Testis (tissue), 3 donors: ENCODE measurements around the gene RNF212. TPM values are rescaled to one million over a fixed set of nuclear protein-coding genes. Genes with fewer than 3 reads are reported as not detected.
"Not testable (repeated sequence)": the region's sequence is repeated elsewhere in the genome, so short reads cannot be mapped to it uniquely, and the experiment has no call there.

ENCODE experiments used
- DNase-seq: peaks from one replicate; pipeline ENCODE4 v3.0.0-alpha.2; 2019
- H3K27ac ChIP-seq, 2 donors: fragments of 200-600 bp; sonication (generic); one replicate each; pipeline ENCODE4 v1.5.1; 2019
- H3K27me3 ChIP-seq: fragments of 200-600 bp; sonication (generic); one replicate; pipeline ENCODE4 v1.5.1; 2019
- H3K36me3 ChIP-seq: fragments of 200-600 bp; sonication (generic); one replicate; pipeline ENCODE4 v1.5.1; 2017; ENCODE audit warnings: low read depth; ENCODE audit errors: missing control alignments
- H3K4me1 ChIP-seq: fragments of 200-600 bp; sonication (generic); one replicate; pipeline ENCODE4 v1.5.1; 2019
- H3K4me3 ChIP-seq, 2 donors: fragments of 200-600 bp; sonication (generic); one replicate each; pipeline ENCODE4 v1.5.1; 2017 to 2019
- H3K9me3 ChIP-seq: fragments of 200-600 bp; sonication (generic); one replicate; pipeline ENCODE4 v1.5.1; 2017
- POLR2A ChIP-seq: fragments of 450-650 bp; IDR thresholded peaks from one replicate; pipeline ENCODE4 v1.6.1; 2017; ENCODE audit warnings: antibody characterized with exemption, mild to moderate bottlenecking, moderate library complexity
- WGBS, 2 donors: methylation state at CpG; one replicate each; pipeline ENCODE4 v1.1.5; 2018; 5-methylcytosine and 5-hydroxymethylcytosine counted together
- intact Hi-C: fragments of 100-400 bp; cut with DNase I; formaldehyde crosslinking; loops from one replicate; pipeline ENCODE4 v1.15.1; 2023; ENCODE audit warnings: low total_unique reads
- polyA plus RNA-seq: library from polyadenylated mRNA; stranded (reverse); fragments of 350-450 nt; fragmentation: Illumina TruSeq; extraction: RNeasy Lipid Tissue Mini Kit (QIAGEN cat#74804); gene quantifications from one replicate; pipeline ENCODE4 v1.2.3, GENCODE V29; 2014; ENCODE audit warnings: low read depth, low replicate concordance; ENCODE audit not compliant: insufficient read depth
- total RNA-seq, 2 donors: library from RNA; depleted of rRNA; stranded (reverse); fragments of >200 nt; gene quantifications; one replicate each; pipeline ENCODE4 v1.2.3, GENCODE V29; 2016
- TF ChIP-seq, protein P1 (sequence below), 3 experiments: fragments of 450-650 bp in 2 of 3; fragments of 200-600 bp in 1 of 3; sonication (generic) in 1 of 3; IDR thresholded peaks; one replicate each; pipeline ENCODE4 v1.5.1; 2016 to 2019; ENCODE audit warnings: antibody characterized with exemption in 3 of 3, mild to moderate bottlenecking in 2 of 3, moderate library complexity in 1 of 3

Gene RNF212
- total and polyA plus RNA-seq, 3 donors from 2014 or later: 21.0 to 40.3 (median 33.6) TPM

DNA sequence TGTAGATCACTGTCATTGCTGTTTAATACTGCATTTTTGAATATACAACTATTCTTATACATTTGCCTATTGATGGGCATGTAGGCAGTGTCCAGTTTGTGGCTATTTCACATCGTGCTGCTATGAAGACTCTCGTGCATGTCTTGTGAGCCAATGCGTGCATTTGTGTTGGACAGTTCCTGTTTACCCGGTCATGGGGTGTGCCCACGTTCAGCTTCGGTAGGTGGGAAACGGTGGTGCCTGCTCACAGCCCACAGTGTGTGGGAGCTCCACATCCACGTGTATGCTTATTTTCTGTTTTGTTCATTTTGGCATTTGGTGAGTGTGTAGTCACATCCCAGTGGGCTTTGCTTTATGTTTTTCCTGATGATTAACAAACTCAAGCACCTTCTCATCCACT is 19.7 kb upstream of the RNF212 start:
- no peaks in the 10 kb centered on the region for H3K4me1 ChIP-seq
- no peak overlapping the region for H3K27ac ChIP-seq
- no peaks in the 10 kb centered on the region for H3K27me3 ChIP-seq
- WGBS, 2 donors: 64 to 82% methylated on average over 8 of the region's 8 CpGs
- no peak for TF ChIP-seq POLR2A
- TF ChIP-seq, protein P1, sequence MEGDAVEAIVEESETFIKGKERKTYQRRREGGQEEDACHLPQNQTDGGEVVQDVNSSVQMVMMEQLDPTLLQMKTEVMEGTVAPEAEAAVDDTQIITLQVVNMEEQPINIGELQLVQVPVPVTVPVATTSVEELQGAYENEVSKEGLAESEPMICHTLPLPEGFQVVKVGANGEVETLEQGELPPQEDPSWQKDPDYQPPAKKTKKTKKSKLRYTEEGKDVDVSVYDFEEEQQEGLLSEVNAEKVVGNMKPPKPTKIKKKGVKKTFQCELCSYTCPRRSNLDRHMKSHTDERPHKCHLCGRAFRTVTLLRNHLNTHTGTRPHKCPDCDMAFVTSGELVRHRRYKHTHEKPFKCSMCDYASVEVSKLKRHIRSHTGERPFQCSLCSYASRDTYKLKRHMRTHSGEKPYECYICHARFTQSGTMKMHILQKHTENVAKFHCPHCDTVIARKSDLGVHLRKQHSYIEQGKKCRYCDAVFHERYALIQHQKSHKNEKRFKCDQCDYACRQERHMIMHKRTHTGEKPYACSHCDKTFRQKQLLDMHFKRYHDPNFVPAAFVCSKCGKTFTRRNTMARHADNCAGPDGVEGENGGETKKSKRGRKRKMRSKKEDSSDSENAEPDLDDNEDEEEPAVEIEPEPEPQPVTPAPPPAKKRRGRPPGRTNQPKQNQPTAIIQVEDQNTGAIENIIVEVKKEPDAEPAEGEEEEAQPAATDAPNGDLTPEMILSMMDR (IDR thresholded peaks at IDR 0.05): no peak
- no peak for DNase-seq
- H3K9me3 ChIP-seq: no peaks in the 10 kb centered on the region
- no peak overlapping the region for H3K4me3 ChIP-seq
- intact Hi-C loops: no loop called here
- no peaks in the 10 kb centered on the region for H3K36me3 ChIP-seq

DNA sequence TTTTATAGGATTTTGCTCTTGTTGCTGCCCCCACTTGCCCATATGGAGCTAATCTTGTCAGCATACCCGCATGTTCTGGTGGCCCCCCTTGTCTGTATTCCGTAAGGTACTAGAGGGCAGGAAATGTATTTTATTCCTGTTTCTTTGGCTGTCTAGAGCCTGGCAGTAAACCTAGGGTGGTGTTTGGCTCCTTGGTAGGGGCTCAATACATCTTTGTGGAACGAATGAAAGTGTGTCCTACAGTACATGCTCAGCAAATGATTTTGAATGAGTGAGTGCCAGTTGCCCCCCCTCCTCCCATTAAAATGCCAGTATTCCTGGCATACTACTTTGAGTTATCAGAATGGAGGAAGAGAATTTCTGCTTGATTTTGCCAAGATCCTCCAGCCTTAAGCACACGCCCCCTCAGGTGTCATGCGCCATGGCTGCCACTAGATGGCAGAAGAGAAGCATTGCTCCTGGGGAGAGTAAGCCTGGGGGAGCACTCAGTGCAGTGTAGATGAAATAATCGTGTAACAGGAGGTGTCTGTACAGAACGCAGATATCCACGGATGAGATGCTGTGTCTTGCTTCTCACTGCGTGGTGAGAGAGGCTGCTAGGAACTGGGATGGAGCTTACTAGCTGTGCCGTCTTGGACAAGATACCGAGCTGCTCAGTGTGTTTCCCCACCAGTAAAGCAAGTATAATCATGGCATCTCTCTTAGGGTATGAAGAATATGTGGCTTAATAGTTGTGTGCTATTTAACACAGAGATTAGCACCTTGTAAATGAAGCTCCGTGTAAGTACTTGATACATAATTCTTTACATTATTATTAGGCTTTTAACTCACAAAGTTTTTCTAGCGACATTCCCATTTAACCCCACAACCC is 17.2 kb upstream of the RNF212 start:
- TF ChIP-seq, protein P1 (IDR thresholded peaks at IDR 0.05): peak; percentile 93 to 98 (median 94)
- no peak for TF ChIP-seq POLR2A
- no peaks in the 10 kb centered on the region for H3K9me3 ChIP-seq
- H3K4me3 ChIP-seq: no peak overlapping the region
- no peak overlapping the region for H3K27ac ChIP-seq
- intact Hi-C loops: no loop called here
- no peaks in the 10 kb centered on the region for H3K27me3 ChIP-seq
- WGBS, 2 donors: 36 to 52% methylated on average over 13 of the region's 13 CpGs
- no peaks in the 10 kb centered on the region for H3K36me3 ChIP-seq
- no peaks in the 10 kb centered on the region for H3K4me1 ChIP-seq
- DNase-seq: peak; percentile 70

DNA sequence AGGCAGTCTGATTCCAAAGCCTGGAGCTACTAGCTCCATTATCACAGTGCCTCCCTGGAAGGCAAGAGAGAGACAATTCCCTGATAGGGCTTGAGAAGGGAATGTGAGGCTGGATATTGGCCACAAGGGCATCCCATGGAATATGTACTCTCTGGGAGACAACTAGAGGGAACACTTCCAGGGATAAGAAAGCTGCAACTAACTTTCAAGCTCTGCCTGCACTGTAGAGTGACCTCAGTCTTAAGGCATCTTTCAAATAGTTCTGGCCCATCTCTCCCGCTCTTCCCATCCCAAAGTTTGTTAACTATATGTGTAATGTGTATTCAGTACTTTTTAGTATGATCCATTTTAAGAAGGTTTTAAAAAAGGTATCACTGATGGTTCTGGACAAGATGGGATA is 13.1 kb upstream of the RNF212 start:
- Histone ChIP-seq H3K27me3 (no peaks in the 10 kb centered on the region), H3K9me3 (no peaks in the 10 kb centered on the region), H3K4me3 (no peak overlapping the region), H3K27ac (no peak overlapping the region), H3K4me1 (no peaks in the 10 kb centered on the region), H3K36me3 (no peaks in the 10 kb centered on the region)
- intact Hi-C loops: no loop called here
- no peak for TF ChIP-seq POLR2A
- TF ChIP-seq, protein P1 (IDR thresholded peaks at IDR 0.05): no peak
- 65 to 68% methylated on average over 1 of the region's 1 CpG for WGBS, 2 donors
- DNase-seq: no peak

DNA sequence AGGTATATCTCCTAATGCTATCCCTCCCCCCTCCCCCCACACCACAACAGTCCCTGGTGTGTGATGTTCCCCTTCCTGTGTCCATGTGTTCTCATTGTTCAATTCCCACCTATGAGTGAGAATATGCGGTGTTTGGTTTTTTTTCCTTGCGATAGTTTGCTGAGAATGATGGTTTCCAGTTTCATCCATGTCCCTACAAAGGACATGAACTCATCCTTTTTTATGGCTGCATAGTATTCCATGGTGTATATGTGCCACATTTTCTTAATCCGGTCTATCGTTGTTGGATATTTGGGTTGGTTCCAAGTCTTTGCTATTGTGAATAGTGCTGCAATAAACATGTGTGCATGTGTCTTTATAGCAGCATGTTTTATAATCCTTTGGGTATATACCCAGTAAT is 12.1 kb upstream of the RNF212 start:
- H3K36me3 ChIP-seq, H3K4me3 ChIP-seq, DNase-seq, H3K9me3 ChIP-seq, H3K27ac ChIP-seq, intact Hi-C loops, H3K27me3 ChIP-seq, H3K4me1 ChIP-seq: not testable (repeated sequence)
- 94 to 96% methylated on average over 4 of the region's 4 CpGs for WGBS, 2 donors

DNA sequence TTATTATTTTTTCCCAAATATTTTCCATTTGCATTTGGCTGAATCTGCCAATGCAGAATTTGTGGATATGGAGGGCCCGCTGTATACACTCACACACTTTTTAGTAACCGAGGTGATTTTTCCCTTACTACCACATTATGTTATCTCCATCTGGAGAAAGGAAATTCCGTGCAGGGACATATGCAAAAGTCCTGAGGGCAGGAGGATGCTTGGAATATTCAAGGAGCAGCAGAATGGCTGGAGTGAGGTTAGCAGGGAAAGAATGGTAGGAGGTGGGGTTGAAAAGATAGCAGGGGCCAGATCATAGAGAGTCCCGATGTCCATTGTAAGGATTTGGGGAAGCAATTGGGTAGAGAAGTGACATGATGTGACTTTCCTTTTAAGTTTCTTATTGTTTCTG is 11.5 kb upstream of the RNF212 start:
- no peaks in the 10 kb centered on the region for H3K9me3 ChIP-seq
- H3K27ac ChIP-seq: no peak overlapping the region
- H3K4me3 ChIP-seq: no peak overlapping the region
- TF ChIP-seq, protein P1 (IDR thresholded peaks at IDR 0.05): no peak
- TF ChIP-seq POLR2A: no peak
- WGBS, 2 donors: 87% methylated on average over 4 of the region's 4 CpGs
- intact Hi-C loops: no loop called here
- H3K36me3 ChIP-seq: no peaks in the 10 kb centered on the region
- no peaks in the 10 kb centered on the region for H3K4me1 ChIP-seq
- no peak for DNase-seq
- H3K27me3 ChIP-seq: no peaks in the 10 kb centered on the region
